OCI-LY7 (cell line): Measurements from ENCODE around the gene CCL15. TPM values are rescaled to one million over a fixed set of nuclear protein-coding genes. Genes with fewer than 3 reads are reported as not detected.

ENCODE experiments used
- Bru-seq: library from RNA; stranded (reverse); fragments of 400-500 nt; gene quantifications from one replicate; lab custom pipeline; 2021; lab: Mats Ljungman, UMichigan
- BruChase-seq, 2 experiments: library from RNA; stranded (reverse); fragments of 400-500 nt; gene quantifications; one replicate each; lab custom pipeline; 2021; lab: Mats Ljungman, UMichigan
- BruUV-seq: library from RNA; stranded (reverse); fragments of 400-500 nt; replicated peaks from 2 replicates; lab custom pipeline; 2021; lab: Mats Ljungman, UMichigan
- CTCF ChIA-PET: fragments of 300-600 bp; sonication (Branson Sonifier 250); formaldehyde crosslinking; loops from one replicate; lab custom pipeline; 2022; ENCODE audit warnings: antibody characterized with exemption; ENCODE audit not compliant: unreplicated experiment; lab: Charles Lee
- POLR2A ChIA-PET: fragments of 300-600 bp; sonication (Branson Sonifier 250); formaldehyde crosslinking; loops from one replicate; lab custom pipeline; 2022; ENCODE audit warnings: antibody characterized with exemption; lab: Charles Lee
- DNase-seq: peaks from one replicate; pipeline ENCODE4 v3.0.0-alpha.2; 2015; ENCODE audit warnings: low spot score
- H2AFZ ChIP-seq: fragments of 200-600 bp; sonication (generic), shearing (Covaris generic); 2 replicates; pipeline ENCODE4 v1.6.1; 2014; ENCODE audit warnings: mild to moderate bottlenecking, antibody characterized with exemption, low read length, moderate library complexity
- H3K27ac ChIP-seq: fragments of 200-600 bp; sonication (generic); 2 replicates; pipeline ENCODE4 v1.5.1; 2014; ENCODE audit warnings: mixed run types, low read depth, mild to moderate bottlenecking, moderate library complexity, low read length, inconsistent platforms; ENCODE audit not compliant: poor library complexity, severe bottlenecking
- H3K36me3 ChIP-seq: fragments of 200-600 bp; sonication (generic); 2 replicates; pipeline ENCODE4 v1.6.1; 2014; ENCODE audit warnings: mild to moderate bottlenecking, antibody characterized with exemption, low read length, moderate library complexity, mixed read lengths; ENCODE audit not compliant: insufficient read depth
- H3K4me1 ChIP-seq: fragments of 200-600 bp; sonication (generic); 2 replicates; pipeline ENCODE4 v1.5.1; 2014; ENCODE audit warnings: mild to moderate bottlenecking, low read length; ENCODE audit not compliant: insufficient read depth, poor library complexity, severe bottlenecking
- H3K4me2 ChIP-seq: fragments of 200-600 bp; sonication (generic); 2 replicates; pipeline ENCODE4 v1.6.1; 2014; ENCODE audit warnings: mild to moderate bottlenecking, low read length
- H3K4me3 ChIP-seq: fragments of 200-600 bp; sonication (generic); 2 replicates; pipeline ENCODE4 v1.5.1; 2014; ENCODE audit warnings: mild to moderate bottlenecking, low read depth, low read length; ENCODE audit not compliant: poor library complexity, severe bottlenecking
- H3K79me2 ChIP-seq: fragments of 200-600 bp; sonication (generic); 2 replicates; pipeline ENCODE4 v1.6.1; 2016; ENCODE audit warnings: low read depth, mild to moderate bottlenecking, low read length, moderate library complexity, mixed read lengths; ENCODE audit not compliant: insufficient read depth
- H3K9me2 ChIP-seq: fragments of 200-600 bp; sonication (generic); 2 replicates; pipeline ENCODE4 v1.6.1; 2016; ENCODE audit warnings: mild to moderate bottlenecking, low read length, mixed read lengths; ENCODE audit not compliant: insufficient read depth
- H3K9me3 ChIP-seq: fragments of 200-600 bp; sonication (generic); 2 replicates; pipeline ENCODE4 v1.6.1; 2014; ENCODE audit warnings: mild to moderate bottlenecking, mixed run types, low read length, mixed read lengths
- H4K20me1 ChIP-seq: fragments of 200-600 bp; sonication (generic); 2 replicates; pipeline ENCODE4 v1.6.1; 2014; ENCODE audit warnings: mild to moderate bottlenecking, antibody characterized with exemption, low read length, moderate library complexity, mixed read lengths; ENCODE audit not compliant: insufficient read depth
- EZH2phosphoT487 ChIP-seq: fragments of 200-600 bp; sonication (generic); IDR thresholded peaks from 2 replicates; pipeline ENCODE4 v1.6.1; 2018; ENCODE audit warnings: low read depth, borderline replicate concordance, mild to moderate bottlenecking, mixed run types, antibody characterized with exemption, low read length, moderate library complexity, mixed read lengths
- intact Hi-C: fragments of 100-400 bp; cut with micrococcal nuclease; formaldehyde crosslinking; loops from one replicate; pipeline ENCODE4 v1.10.0; 2022; ENCODE audit not compliant: unreplicated experiment
- long read RNA-seq: library from polyadenylated mRNA; stranded (forward); transcript quantifications from one replicate; pipeline ENCODE4 v2.0.0, GENCODE V29; 2022
- total RNA-seq, 2 experiments: library from RNA; depleted of rRNA in 1 of 2; stranded (reverse); fragments of >200 nt in 1 of 2; shearing (Covaris generic) in 1 of 2; gene quantifications; 2 replicates each; pipeline ENCODE4 v1.2.3, GENCODE V29; 2014 to 2022
- TF ChIP-seq, protein P1 (sequence below): fragments of 200-600 bp; sonication (generic); conservative IDR thresholded peaks from 2 replicates; pipeline ENCODE4 v1.5.1; 2014; ENCODE audit warnings: mild to moderate bottlenecking, antibody characterized with exemption, low read length, moderate library complexity, mixed read lengths

Gene CCL15, protein sequence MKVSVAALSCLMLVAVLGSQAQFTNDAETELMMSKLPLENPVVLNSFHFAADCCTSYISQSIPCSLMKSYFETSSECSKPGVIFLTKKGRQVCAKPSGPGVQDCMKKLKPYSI
- total RNA-seq (2014; rRNA removed; shearing (Covaris generic)): not detected in 2 replicates
- total RNA-seq (2022): not detected in 2 replicates
- not detected for Bru-seq, nascent RNA
- not detected for BruChase-seq, experiment 1, labeled RNA remaining after a 6-hour chase
- BruChase-seq, experiment 2, labeled RNA remaining after a 2-hour chase: not detected
- long read RNA-seq: 0 reads

DNA sequence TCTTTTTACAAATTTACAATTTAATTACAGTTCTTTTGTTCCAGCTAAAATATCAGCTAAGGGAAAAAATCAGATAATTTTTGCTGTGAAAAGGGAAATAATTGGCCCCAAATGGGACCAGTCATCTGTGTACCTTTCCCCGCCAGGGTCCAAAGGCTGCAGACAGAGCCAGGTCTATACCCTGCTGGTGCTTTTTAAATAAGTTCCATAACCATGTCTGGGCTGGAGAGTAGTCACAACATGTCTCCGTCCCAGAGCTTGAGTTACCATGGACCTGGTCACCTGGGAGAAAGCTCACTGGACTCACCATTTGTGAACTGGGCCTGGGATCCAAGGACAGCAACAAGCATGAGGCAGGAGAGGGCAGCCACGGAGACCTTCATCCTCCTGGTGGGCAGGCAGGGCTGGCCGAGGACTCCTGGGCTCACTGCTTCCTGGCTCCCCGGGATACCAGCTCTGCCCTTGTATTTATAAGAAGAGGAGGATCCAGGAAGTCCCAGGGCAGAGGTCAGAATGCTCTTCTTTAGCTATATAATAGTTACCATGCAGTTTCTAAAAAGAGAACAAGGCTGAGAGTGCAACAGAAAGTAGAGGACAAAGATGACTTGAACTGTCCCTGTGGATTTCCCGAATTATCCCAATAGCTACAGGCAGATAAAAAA, at the start of gene CCL15:
Gene CCL15 (minus strand): TSS at position 444 of the 662 bp plus-strand sequence. CDS start 61 bp downstream, at position 383.
- BruUV-seq: no TSS peak
- ChIA-PET POLR2A (interaction anchor here (0.6 to 1.3 kb wide), 2 partner anchors 28 to 111 kb away, joined by 3 to 8 read pairs; no protein-coding TSS in a partner anchor), CTCF (no interaction called here)
- H3K4me2 ChIP-seq: no peak within 1 kb of the TSS
- H3K4me1 ChIP-seq: no peaks in the 10 kb centered on the region
- no peak for DNase-seq
- no peaks in the 10 kb centered on the region for H3K36me3 ChIP-seq
- no peak within 1 kb of the TSS for H3K4me3 ChIP-seq
- intact Hi-C loops: no loop called here
- no peaks in the 10 kb centered on the region for H3K9me2 ChIP-seq
- H4K20me1 ChIP-seq: no peaks in the 10 kb centered on the region
- no peak within 1 kb of the TSS for H3K27ac ChIP-seq
- H3K79me2 ChIP-seq: no peaks in the 10 kb centered on the region
- H2AFZ ChIP-seq: no peak within 1 kb of the TSS
- TF ChIP-seq, protein P1, sequence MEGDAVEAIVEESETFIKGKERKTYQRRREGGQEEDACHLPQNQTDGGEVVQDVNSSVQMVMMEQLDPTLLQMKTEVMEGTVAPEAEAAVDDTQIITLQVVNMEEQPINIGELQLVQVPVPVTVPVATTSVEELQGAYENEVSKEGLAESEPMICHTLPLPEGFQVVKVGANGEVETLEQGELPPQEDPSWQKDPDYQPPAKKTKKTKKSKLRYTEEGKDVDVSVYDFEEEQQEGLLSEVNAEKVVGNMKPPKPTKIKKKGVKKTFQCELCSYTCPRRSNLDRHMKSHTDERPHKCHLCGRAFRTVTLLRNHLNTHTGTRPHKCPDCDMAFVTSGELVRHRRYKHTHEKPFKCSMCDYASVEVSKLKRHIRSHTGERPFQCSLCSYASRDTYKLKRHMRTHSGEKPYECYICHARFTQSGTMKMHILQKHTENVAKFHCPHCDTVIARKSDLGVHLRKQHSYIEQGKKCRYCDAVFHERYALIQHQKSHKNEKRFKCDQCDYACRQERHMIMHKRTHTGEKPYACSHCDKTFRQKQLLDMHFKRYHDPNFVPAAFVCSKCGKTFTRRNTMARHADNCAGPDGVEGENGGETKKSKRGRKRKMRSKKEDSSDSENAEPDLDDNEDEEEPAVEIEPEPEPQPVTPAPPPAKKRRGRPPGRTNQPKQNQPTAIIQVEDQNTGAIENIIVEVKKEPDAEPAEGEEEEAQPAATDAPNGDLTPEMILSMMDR: no peak
- TF ChIP-seq EZH2phosphoT487: no peak
- no peaks in the 10 kb centered on the region for H3K9me3 ChIP-seq

DNA sequence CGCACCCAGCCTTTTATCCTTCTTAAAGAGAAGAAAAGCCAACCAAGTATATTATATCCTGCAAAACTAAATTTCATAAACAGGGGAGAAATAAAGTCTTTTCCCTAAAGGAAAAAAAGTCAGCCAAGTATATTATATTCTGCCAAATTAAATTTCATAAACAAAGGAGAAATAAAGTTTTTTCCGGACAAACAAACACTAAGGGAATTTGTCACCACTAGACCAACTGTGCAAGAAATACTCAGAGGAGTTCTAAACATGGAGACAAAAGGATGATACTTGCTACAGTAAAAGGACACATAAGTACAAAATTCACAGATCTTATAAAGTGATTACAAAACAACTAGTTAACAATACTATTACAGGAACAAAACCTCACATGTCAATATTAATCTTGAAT, 48.3 kb upstream of the CCL15 start:
- TF ChIP-seq, protein P1: no peak
- TF ChIP-seq EZH2phosphoT487: no peak
- ChIA-PET CTCF (no interaction called here), POLR2A (no interaction called here)
- Histone ChIP-seq H3K9me2 (no peaks in the 10 kb centered on the region), H3K9me3 (no peaks in the 10 kb centered on the region), H2AFZ (no peak overlapping the region), H3K4me1 (no peaks in the 10 kb centered on the region), H4K20me1 (no peaks in the 10 kb centered on the region), H3K4me2 (no peak overlapping the region), H3K27ac (no peak overlapping the region), H3K79me2 (no peaks in the 10 kb centered on the region), H3K4me3 (no peak overlapping the region), H3K36me3 (no peaks in the 10 kb centered on the region)
- intact Hi-C loops: no loop called here
- no TSS peak for BruUV-seq
- no peak for DNase-seq

DNA sequence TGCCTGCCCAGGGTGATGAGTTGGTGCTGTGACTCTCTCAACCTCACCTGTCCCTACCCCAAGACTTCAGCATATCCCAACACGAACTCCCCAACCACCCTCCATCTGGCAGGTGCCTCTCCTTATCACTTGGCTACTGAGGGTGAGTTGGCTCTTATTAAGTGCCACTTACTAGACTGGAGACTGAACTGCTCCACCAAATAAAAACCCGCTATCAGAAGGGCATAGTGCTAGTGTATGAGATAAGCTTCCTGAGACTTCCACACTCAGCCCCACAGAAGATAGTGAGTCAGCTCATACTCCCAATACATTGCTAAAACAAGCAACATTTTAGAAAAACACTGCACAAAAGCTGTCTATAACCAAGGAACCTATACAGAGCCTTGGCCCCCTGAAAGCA, 46.7 kb upstream of the CCL15 start:
- Histone ChIP-seq H3K9me2 (no peaks in the 10 kb centered on the region), H3K9me3 (no peaks in the 10 kb centered on the region), H2AFZ (no peak overlapping the region), H4K20me1 (no peaks in the 10 kb centered on the region), H3K4me2 (no peak overlapping the region), H3K36me3 (no peaks in the 10 kb centered on the region), H3K4me1 (no peaks in the 10 kb centered on the region), H3K27ac (no peak overlapping the region), H3K4me3 (no peak overlapping the region), H3K79me2 (no peaks in the 10 kb centered on the region)
- intact Hi-C loops: no loop called here
- BruUV-seq: no TSS peak
- CTCF ChIA-PET: no interaction called here
- no peak for TF ChIP-seq EZH2phosphoT487
- TF ChIP-seq, protein P1: no peak
- no peak for DNase-seq
- POLR2A ChIA-PET: no interaction called here
